Neural cell (in vitro differentiated cells): ENCODE measurements around the gene TNFRSF4. TPM values are rescaled to one million over a fixed set of nuclear protein-coding genes. Genes with fewer than 3 reads are reported as not detected.

Experiments
- H2AFZ ChIP-seq: fragments of 200-600, 300-800 bp; sonication (generic), shearing (Covaris generic); 2 replicates; pipeline ENCODE4 v1.6.0; 2014; ENCODE audit warnings: low read depth, mild to moderate bottlenecking, antibody characterized with exemption, low read length, moderate library complexity
- H3F3A ChIP-seq: fragments of 200-600 bp; shearing (Covaris generic); 2 replicates; pipeline ENCODE4 v1.6.1; 2016; ENCODE audit warnings: mild to moderate bottlenecking, moderate library complexity, mixed read lengths, antibody characterized with exemption, low read length; ENCODE audit not compliant: insufficient read depth, poor library complexity, severe bottlenecking
- H3K27ac ChIP-seq: fragments of 200-600, 300-800 bp; sonication (generic), shearing (Covaris generic); 2 replicates; pipeline ENCODE4 v1.5.1; 2014; ENCODE audit warnings: mild to moderate bottlenecking, low read length, moderate library complexity
- H3K27me3 ChIP-seq: fragments of 300-800, 200-600 bp; sonication (generic), shearing (Covaris generic); 2 replicates; pipeline ENCODE4 v1.6.0; 2014; ENCODE audit warnings: mild to moderate bottlenecking, low read depth, low read length, moderate library complexity; ENCODE audit not compliant: insufficient read depth
- H3K36me3 ChIP-seq: fragments of 300-800, 200-600 bp; sonication (generic), shearing (Covaris generic); 2 replicates; pipeline ENCODE4 v1.5.1; 2014; ENCODE audit warnings: mild to moderate bottlenecking, antibody characterized with exemption, low read length, moderate library complexity; ENCODE audit not compliant: insufficient read depth
- H3K4me2 ChIP-seq: fragments of 300-800, 200-600 bp; sonication (generic), shearing (Covaris generic); 2 replicates; pipeline ENCODE4 v1.6.0; 2014; ENCODE audit warnings: mild to moderate bottlenecking, low read length
- H3K4me3 ChIP-seq: fragments of 300-800, 200-600 bp; sonication (generic), shearing (Covaris generic); 2 replicates; pipeline ENCODE4 v1.5.1; 2014; ENCODE audit warnings: mild to moderate bottlenecking, low read length, moderate library complexity
- H3K79me2 ChIP-seq: fragments of 200-600 bp; shearing (Covaris generic); replicated peaks from 2 replicates; pipeline ENCODE4 v1.6.0; 2014; ENCODE audit warnings: mild to moderate bottlenecking, low read length, moderate library complexity; ENCODE audit not compliant: insufficient read depth
- H3K9ac ChIP-seq: fragments of 300-800, 200-600 bp; sonication (generic), shearing (Covaris generic); 2 replicates; pipeline ENCODE4 v1.6.1; 2016; ENCODE audit warnings: mild to moderate bottlenecking, low read length, mixed read lengths
- H3K9me2 ChIP-seq: fragments of 200-600 bp; shearing (Covaris generic); 2 replicates; pipeline ENCODE4 v1.6.1; 2016; ENCODE audit warnings: mild to moderate bottlenecking, low read length, mixed read lengths; ENCODE audit not compliant: insufficient read depth
- H3K9me3 ChIP-seq: fragments of 200-600, 300-800 bp; sonication (generic), shearing (Covaris generic); 2 replicates; pipeline ENCODE4 v1.6.1; 2016; ENCODE audit warnings: mild to moderate bottlenecking, mixed run types, low read length, moderate library complexity, mixed read lengths
- H4K20me1 ChIP-seq: fragments of 200-600 bp; shearing (Covaris generic); 2 replicates; pipeline ENCODE4 v1.6.1; 2016; ENCODE audit warnings: mild to moderate bottlenecking, mixed run types; ENCODE audit not compliant: insufficient read depth
- CTCF ChIP-seq: fragments of 450-650 bp; IDR thresholded peaks from 2 replicates; pipeline ENCODE4 v1.5.1; 2014; ENCODE audit warnings: antibody characterized with exemption, mild to moderate bottlenecking, moderate library complexity; ENCODE audit not compliant: poor library complexity, severe bottlenecking
- EP300 ChIP-seq: fragments of 450-650 bp; conservative IDR thresholded peaks from 2 replicates; pipeline ENCODE4 v1.6.1; 2014; ENCODE audit warnings: antibody characterized with exemption, mild to moderate bottlenecking, moderate library complexity; ENCODE audit not compliant: poor library complexity, severe bottlenecking
- EZH2 ChIP-seq: fragments of 200-600, 300-800 bp; shearing (Covaris generic), sonication (generic); IDR thresholded peaks from 2 replicates; pipeline ENCODE4 v1.6.1; 2014; ENCODE audit warnings: antibody characterized with exemption, low read length, borderline replicate concordance, mild to moderate bottlenecking; ENCODE audit not compliant: insufficient read depth, poor library complexity, severe bottlenecking
- MXI1 ChIP-seq: fragments of 450-650 bp; conservative IDR thresholded peaks from 2 replicates; pipeline ENCODE4 v1.6.1; 2014; ENCODE audit warnings: antibody characterized with exemption, mild to moderate bottlenecking; ENCODE audit not compliant: poor library complexity, severe bottlenecking
- POLR2AphosphoS5 ChIP-seq: IDR thresholded peaks from 2 replicates; pipeline ENCODE4 v1.6.1; 2012
- RAD21 ChIP-seq: fragments of 450-650 bp; conservative IDR thresholded peaks from 2 replicates; pipeline ENCODE4 v1.6.1; 2014; ENCODE audit warnings: antibody characterized with exemption, mild to moderate bottlenecking, moderate library complexity
- REST ChIP-seq: IDR thresholded peaks from 2 replicates; pipeline ENCODE4 v1.6.1; 2012; ENCODE audit warnings: borderline replicate concordance
- SMC3 ChIP-seq: fragments of 450-650 bp; conservative IDR thresholded peaks from 2 replicates; pipeline ENCODE4 v1.6.1; 2014; ENCODE audit warnings: antibody characterized with exemption, mild to moderate bottlenecking, moderate library complexity; ENCODE audit not compliant: poor library complexity
- TAF1 ChIP-seq: IDR thresholded peaks from 2 replicates; pipeline ENCODE4 v1.6.1; 2012; ENCODE audit warnings: low read depth
- polyA plus RNA-seq: library from polyadenylated mRNA; depleted of rRNA; stranded (reverse); fragments of >200 nt; gene quantifications from 2 replicates; pipeline ENCODE4 v1.2.3, GENCODE V29; 2014

Gene TNFRSF4
- polyA plus RNA-seq, 1 donor from 2014 or later = not detected

- no peaks in the 10 kb centered on the region for H3K9me2 ChIP-seq
- no peak overlapping the region for H3K4me2 ChIP-seq
- TF ChIP-seq SMC3 (no peak), POLR2AphosphoS5 (no peak), CTCF (no peak), EZH2 (no peak), TAF1 (no peak), EP300 (no peak), RAD21 (no peak), REST (no peak), MXI1 (no peak)
- no peaks in the 10 kb centered on the region for H3K79me2 ChIP-seq
- H2AFZ ChIP-seq = no peak overlapping the region
- H3K9ac ChIP-seq = no peak overlapping the region
- no peak overlapping the region for H3K27ac ChIP-seq
- H3K36me3 ChIP-seq = no peaks in the 10 kb centered on the region
- no peaks in the 10 kb centered on the region for H4K20me1 ChIP-seq
- H3K27me3 ChIP-seq = no peaks in the 10 kb centered on the region
- H3K9me3 ChIP-seq = no peaks in the 10 kb centered on the region
- H3K4me3 ChIP-seq = no peak overlapping the region
- H3F3A ChIP-seq = no peaks in the 10 kb centered on the region
These were observed 26.4 kb upstream of the TNFRSF4 start for GRCh38 chr1:1240348-1240732.

GRCh38 chr1:1239614-1240347 lies 25.8 kb upstream of the TNFRSF4 start:
- Histone ChIP-seq H3K9me3 (no peaks in the 10 kb centered on the region), H3K4me3 (no peak overlapping the region), H3F3A (no peaks in the 10 kb centered on the region), H3K36me3 (no peaks in the 10 kb centered on the region), H3K4me2 (no peak overlapping the region), H3K27me3 (no peaks in the 10 kb centered on the region), H3K27ac (no peak overlapping the region), H4K20me1 (no peaks in the 10 kb centered on the region), H3K9me2 (no peaks in the 10 kb centered on the region), H3K79me2 (no peaks in the 10 kb centered on the region), H3K9ac (no peak overlapping the region), H2AFZ (no peak overlapping the region)
- TF ChIP-seq MXI1 (no peak), TAF1 (no peak), EP300 (no peak), POLR2AphosphoS5 (no peak), CTCF (no peak), REST (no peak), EZH2 (no peak), RAD21 (no peak), SMC3 (no peak)
